Ascending aorta (tissue), 2 donors: ENCODE data around the gene ACVR2B. TPM values are rescaled to one million over a fixed set of nuclear protein-coding genes. Genes with fewer than 3 reads are reported as not detected.
"Not testable (repeated sequence)": the region's sequence is repeated elsewhere in the genome, so short reads cannot be mapped to it uniquely, and the experiment has no call there.

Source experiments
- DNase-seq, 2 donors: peaks; one replicate each; pipeline ENCODE4 v3.0.0-alpha.2; 2019; ENCODE audit warnings: low spot score in 2 of 2
- H3K27ac ChIP-seq, 2 donors: fragments of 200-600 bp; sonication (generic); one replicate each; pipeline ENCODE4 v1.5.1; 2016 to 2017; ENCODE audit warnings: mild to moderate bottlenecking in 1 of 2
- H3K27me3 ChIP-seq: fragments of 200-600 bp; sonication (generic); one replicate; pipeline ENCODE4 v1.5.1; 2017
- H3K36me3 ChIP-seq, 2 donors: fragments of 200-600 bp; sonication (generic); one replicate each; pipeline ENCODE4 v1.5.1; 2016
- H3K4me1 ChIP-seq, 2 donors: fragments of 200-600 bp; sonication (generic); one replicate each; pipeline ENCODE4 v1.5.1; 2016 to 2017; ENCODE audit warnings: mild to moderate bottlenecking in 1 of 2
- H3K4me3 ChIP-seq, 2 donors: fragments of 200-600 bp; sonication (generic); one replicate each; pipeline ENCODE4 v1.5.1; 2016 to 2017; ENCODE audit warnings: mild to moderate bottlenecking in 1 of 2
- H3K9me3 ChIP-seq, 2 donors: fragments of 200-600 bp; sonication (generic); one replicate each; pipeline ENCODE4 v1.5.1; 2016
- CTCF ChIP-seq, 3 experiments: fragments of 200-600 bp in 2 of 3; fragments of 450-650 bp in 1 of 3; sonication (generic) in 2 of 3; IDR thresholded peaks; one replicate each; pipeline ENCODE4 v1.5.1; 2016 to 2019; ENCODE audit warnings: antibody characterized with exemption in 3 of 3, mild to moderate bottlenecking in 1 of 3, moderate library complexity in 1 of 3
- intact Hi-C: fragments of 100-400 bp; cut with DNase I; formaldehyde crosslinking; loops from one replicate; pipeline ENCODE4 v1.15.1; 2023
- total RNA-seq: library from RNA; depleted of rRNA; stranded (reverse); fragments of >200 nt; gene quantifications from one replicate; pipeline ENCODE4 v1.1.0, GENCODE V29; 2016

The ACVR2B gene
- total RNA-seq, 1 donor from 2014 or later: 15.2 TPM

DNA sequence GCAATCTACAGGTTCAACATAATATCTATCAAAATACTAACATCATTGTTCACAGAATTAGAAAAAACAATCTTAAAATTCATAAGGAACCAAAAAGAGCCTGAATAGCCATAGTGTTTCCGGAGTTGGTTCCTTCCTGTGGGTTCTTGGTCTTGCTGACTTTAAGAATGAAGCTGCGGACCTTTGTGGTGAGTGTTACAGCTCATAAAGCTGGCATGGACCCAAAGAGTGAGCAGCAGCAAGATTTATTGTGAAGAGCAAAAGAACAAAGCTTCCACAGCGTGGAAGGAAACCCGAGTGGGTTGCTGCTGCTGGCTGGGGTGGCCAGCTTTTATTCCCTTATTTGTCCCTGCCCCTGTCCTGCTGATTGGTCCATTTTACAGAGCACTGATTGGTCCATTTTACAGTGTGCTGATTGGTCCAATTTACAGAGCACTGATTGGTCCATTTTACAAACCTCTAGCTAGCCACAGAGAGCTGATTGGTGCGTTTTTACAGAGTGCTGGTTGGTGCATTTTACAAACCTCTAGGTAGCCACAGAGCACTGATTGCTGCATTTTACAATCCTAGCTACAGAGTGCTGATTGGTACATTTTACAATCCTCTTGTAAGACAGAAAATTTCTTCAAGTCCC lies 15.1 kb upstream of the ACVR2B start:
- H3K9me3 ChIP-seq: peaks cover 5 to 25% of the 10 kb centered on the region in 2 donors
- H3K27me3 ChIP-seq, H3K4me3 ChIP-seq, H3K4me1 ChIP-seq, DNase-seq, H3K36me3 ChIP-seq, H3K27ac ChIP-seq, intact Hi-C loops: not testable (repeated sequence)

DNA sequence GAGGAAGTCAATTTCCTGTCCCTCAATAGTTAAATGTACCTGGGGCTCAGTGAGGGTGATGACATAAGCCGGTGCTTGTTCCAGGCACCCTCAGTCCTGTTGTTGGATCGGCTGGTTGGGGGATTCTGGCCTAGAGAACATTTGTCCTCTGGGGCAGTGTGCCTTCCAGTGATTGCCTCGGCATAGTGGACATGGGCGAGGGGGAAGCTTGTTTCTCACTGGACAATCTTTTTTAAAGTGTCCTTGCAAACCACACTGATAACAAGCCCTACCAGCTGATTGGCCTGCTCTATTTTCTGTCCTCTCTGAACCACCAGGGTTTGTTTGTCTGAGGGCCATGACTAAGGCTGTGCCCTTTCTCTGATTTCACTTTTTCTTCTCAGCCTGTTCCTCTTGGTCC lies 10.5 kb upstream of the ACVR2B start:
- H3K27ac ChIP-seq, DNase-seq, intact Hi-C loops, H3K4me3 ChIP-seq, H3K27me3 ChIP-seq, H3K36me3 ChIP-seq, H3K4me1 ChIP-seq, H3K9me3 ChIP-seq: not testable (repeated sequence)

DNA sequence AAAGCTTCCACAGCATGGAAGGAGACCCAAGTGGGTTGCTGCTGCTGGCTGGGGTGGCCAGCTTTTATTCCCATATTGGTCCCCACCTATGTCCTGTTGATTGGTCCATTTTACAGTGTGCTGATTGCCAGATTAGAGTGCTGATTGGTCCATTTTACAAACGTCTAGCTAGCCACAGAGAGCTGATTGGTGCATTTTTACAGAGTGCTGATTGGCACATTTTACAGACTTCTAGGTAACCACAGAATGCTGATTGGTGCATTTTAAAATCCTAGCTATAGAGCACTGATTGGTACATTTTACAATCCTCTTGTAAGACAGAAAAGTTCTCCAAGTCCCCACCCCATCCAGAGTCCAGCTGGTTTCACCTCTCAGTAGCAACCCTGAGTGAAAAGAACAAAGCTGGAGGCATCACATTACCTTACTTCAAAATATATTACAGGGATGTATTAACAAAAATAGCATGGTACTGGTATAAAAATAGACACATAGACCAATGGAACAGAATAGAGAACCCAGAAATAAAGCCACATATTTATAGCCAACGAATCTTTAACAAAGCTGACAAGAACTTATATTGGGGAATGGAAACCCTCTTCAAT lies 7.5 kb upstream of the ACVR2B start:
- no peak for DNase-seq
- Histone ChIP-seq H3K36me3 (no peaks in the 10 kb centered on the region), H3K27me3 (no peaks in the 10 kb centered on the region), H3K9me3 (no peaks in the 10 kb centered on the region), H3K4me3 (no peak overlapping the region), H3K4me1 (no peaks in the 10 kb centered on the region), H3K27ac (no peak overlapping the region)
- intact Hi-C loops: no loop called here
- TF ChIP-seq CTCF (IDR thresholded peaks at IDR 0.05): no peak

DNA sequence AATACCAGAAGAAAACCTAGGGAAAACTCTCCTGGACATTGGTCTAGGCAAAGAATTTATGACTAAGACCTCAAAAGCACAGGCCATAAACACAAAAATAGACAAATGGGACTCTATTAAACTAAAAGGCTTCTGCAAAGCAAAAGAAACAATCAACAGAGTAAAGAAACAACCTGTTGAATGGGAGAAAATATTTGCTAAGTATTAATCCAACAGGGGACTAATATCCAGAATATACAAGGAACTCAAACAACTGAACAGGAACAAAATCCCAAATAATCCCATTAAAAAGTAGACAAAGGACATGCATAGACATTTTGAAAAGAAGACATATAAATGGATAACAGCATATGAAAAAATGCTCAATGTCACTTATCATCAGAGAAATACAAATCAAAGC lies 6.9 kb upstream of the ACVR2B start:
- DNase-seq: no peak
- no peaks in the 10 kb centered on the region for H3K9me3 ChIP-seq
- H3K36me3 ChIP-seq: no peaks in the 10 kb centered on the region
- H3K27ac ChIP-seq: no peak overlapping the region
- no peak for TF ChIP-seq CTCF (IDR thresholded peaks at IDR 0.05)
- H3K4me3 ChIP-seq: no peak overlapping the region
- intact Hi-C loops: no loop called here
- H3K27me3 ChIP-seq: no peaks in the 10 kb centered on the region
- H3K4me1 ChIP-seq: no peaks in the 10 kb centered on the region

- no peaks in the 10 kb centered on the region for H3K27me3 ChIP-seq
- no peaks in the 10 kb centered on the region for H3K36me3 ChIP-seq
- no peak overlapping the region for H3K4me3 ChIP-seq
- peaks cover 0 to 5% of the 10 kb centered on the region in 2 donors for H3K4me1 ChIP-seq
- no peaks in the 10 kb centered on the region for H3K9me3 ChIP-seq
- intact Hi-C loops: loop anchor here (5.0 to 10.0 kb wide), 4 partner anchors 286 to 2001 kb away; partner anchors contain the start of genes ACAA1, EIF1B, MYD88 and OXSR1
- H3K27ac ChIP-seq: no peak overlapping the region
- TF ChIP-seq CTCF (IDR thresholded peaks at IDR 0.05): no peak
- no peak for DNase-seq
These were observed 2.8 kb upstream of the ACVR2B start for GRCh38 chr3:38450853-38451252.

GRCh38 chr3:38453913-38454177 lies 155 bp downstream of the ACVR2B start:
- no peak for TF ChIP-seq CTCF (IDR thresholded peaks at IDR 0.05)
- Histone ChIP-seq H3K27me3 (no peaks in the 10 kb centered on the region), H3K27ac (peak overlapping the region in 1 of 2 donors; percentile 61), H3K4me1 (peaks cover 0 to 12% of the 10 kb centered on the region in 2 donors), H3K36me3 (no peaks in the 10 kb centered on the region), H3K9me3 (no peaks in the 10 kb centered on the region), H3K4me3 (peak overlapping the region; percentile 88 to 99)
- DNase-seq: no peak
- intact Hi-C loops: loop anchor here (1.0 to 10.0 kb wide), 6 partner anchors 27 to 1998 kb away; partner anchors contain the start of genes ACAA1, EIF1B, EXOG and MYD88
